ENCODE data around the gene CDPF1. TPM values are rescaled to one million over a fixed set of nuclear protein-coding genes. Genes with fewer than 3 reads are reported as not detected.
A peak's percentile ranks its signal among the peaks of the same experiment; 100 is the strongest.

The CDPF1 gene
- total and polyA plus RNA-seq, 2 donors from 2014 or later: 10.2 to 13.3 TPM

- intact Hi-C loops (cut with DNase I): no loop called here
- Histone ChIP-seq H3K36me3 (ENCODE audit: control insufficient read depth in 2 of 3, insufficient read depth in 3 of 3, low read length in 3 of 3) (peaks cover 5 to 62% (median 39%) of the 10 kb centered on the region in 3 donors), H3K4me3 (ENCODE audit: low read length in 3 of 3) (no peak overlapping the region), H3K4me1 (ENCODE audit: control insufficient read depth in 2 of 3, insufficient read depth in 2 of 3, low read depth in 1 of 3, low read length in 3 of 3) (peaks cover 0 to 8% (median 4%) of the 10 kb centered on the region in 3 donors), H3K9ac (ENCODE audit: low read length in 3 of 3) (no peak overlapping the region), H3K9me3 (ENCODE audit: control insufficient read depth in 2 of 3, insufficient read depth in 1 of 3, low read length in 3 of 3) (no peaks in the 10 kb centered on the region), H3K27me3 (ENCODE audit: control insufficient read depth, insufficient read depth, low read length) (no peaks in the 10 kb centered on the region), H3K27ac (ENCODE audit: low read depth in 2 of 2, low read length in 2 of 2) (no peak overlapping the region)
- FAIRE-seq: no peak
- no peak for TF ChIP-seq CTCF (IDR thresholded peaks at IDR 0.05; ENCODE audit: borderline replicate concordance, extremely low read depth, insufficient read depth)
- peak in 1 of 5 donors; percentile 53 for DNase-seq
Measured at GRCh38 chr22:46272762-46273431, 22.8 kb upstream of the CDPF1 start.

DNA sequence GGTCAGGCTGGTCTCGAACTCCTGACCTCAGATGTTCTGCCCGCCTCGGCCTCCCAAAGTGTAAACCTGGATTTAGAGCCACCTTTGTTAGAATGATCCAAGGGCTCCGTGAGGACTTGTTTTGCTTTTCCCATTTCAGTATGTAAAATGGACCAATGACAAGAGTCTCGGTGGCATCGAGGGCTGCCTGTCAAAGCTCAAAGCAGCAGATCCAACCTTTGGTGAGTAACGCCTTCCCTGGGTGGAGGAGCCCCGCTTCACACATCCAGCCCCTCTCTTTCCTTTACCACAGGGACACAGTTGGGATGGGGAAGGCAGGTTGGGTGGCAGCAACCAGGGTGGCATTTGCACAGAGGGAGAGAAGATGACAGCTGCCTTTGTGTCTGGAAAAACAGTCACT is 22.1 kb upstream of the CDPF1 start:
- Histone ChIP-seq H3K36me3 (ENCODE audit: control insufficient read depth in 2 of 3, insufficient read depth in 3 of 3, low read length in 3 of 3) (peaks cover 5 to 56% (median 35%) of the 10 kb centered on the region in 3 donors), H3K9ac (ENCODE audit: low read length in 3 of 3) (no peak overlapping the region), H3K27ac (ENCODE audit: low read depth in 2 of 2, low read length in 2 of 2) (no peak overlapping the region), H3K4me3 (ENCODE audit: low read length in 3 of 3) (no peak overlapping the region), H3K4me1 (ENCODE audit: control insufficient read depth in 2 of 3, insufficient read depth in 2 of 3, low read depth in 1 of 3, low read length in 3 of 3) (peaks cover 0 to 10% (median 4%) of the 10 kb centered on the region in 3 donors), H3K9me3 (ENCODE audit: control insufficient read depth in 2 of 3, insufficient read depth in 1 of 3, low read length in 3 of 3) (no peaks in the 10 kb centered on the region), H3K27me3 (ENCODE audit: control insufficient read depth, insufficient read depth, low read length) (no peaks in the 10 kb centered on the region)
- no peak for DNase-seq
- no peak for TF ChIP-seq CTCF (IDR thresholded peaks at IDR 0.05; ENCODE audit: borderline replicate concordance, extremely low read depth, insufficient read depth)
- FAIRE-seq: no peak
- intact Hi-C loops (cut with DNase I): no loop called here

- H3K9me3 ChIP-seq (ENCODE audit: control insufficient read depth in 2 of 3, insufficient read depth in 1 of 3, low read length in 3 of 3): no peaks in the 10 kb centered on the region
- FAIRE-seq: no peak
- DNase-seq: no peak
- H3K4me3 ChIP-seq (ENCODE audit: low read length in 3 of 3): peak overlapping the region in 2 of 3 donors; percentile 63 to 96
- no peaks in the 10 kb centered on the region for H3K27me3 ChIP-seq (ENCODE audit: control insufficient read depth, insufficient read depth, low read length)
- TF ChIP-seq CTCF (IDR thresholded peaks at IDR 0.05; ENCODE audit: borderline replicate concordance, extremely low read depth, insufficient read depth): no peak
- peak overlapping the region; percentile 33 to 92 for H3K27ac ChIP-seq (ENCODE audit: low read depth in 2 of 2, low read length in 2 of 2)
- intact Hi-C loops (cut with DNase I): no loop called here
- peaks cover 0 to 35% (median 19%) of the 10 kb centered on the region in 3 donors for H3K36me3 ChIP-seq (ENCODE audit: control insufficient read depth in 2 of 3, insufficient read depth in 3 of 3, low read length in 3 of 3)
- H3K9ac ChIP-seq (ENCODE audit: low read length in 3 of 3): peak overlapping the region in 2 of 3 donors; percentile 33 to 77
- peaks cover 0 to 14% (median 10%) of the 10 kb centered on the region in 3 donors for H3K4me1 ChIP-seq (ENCODE audit: control insufficient read depth in 2 of 3, insufficient read depth in 2 of 3, low read depth in 1 of 3, low read length in 3 of 3)
Measured at GRCh38 chr22:46269564-46269963, 19.5 kb upstream of the CDPF1 start.
